ENCODE results near the gene SCN3B. TPM values are rescaled to one million over a fixed set of nuclear protein-coding genes. Genes with fewer than 3 reads are reported as not detected.

Gene SCN3B
- total and polyA plus RNA-seq, 4 donors: 0.05 to 0.17 (median 0.05) TPM; not detected in 1

DNA sequence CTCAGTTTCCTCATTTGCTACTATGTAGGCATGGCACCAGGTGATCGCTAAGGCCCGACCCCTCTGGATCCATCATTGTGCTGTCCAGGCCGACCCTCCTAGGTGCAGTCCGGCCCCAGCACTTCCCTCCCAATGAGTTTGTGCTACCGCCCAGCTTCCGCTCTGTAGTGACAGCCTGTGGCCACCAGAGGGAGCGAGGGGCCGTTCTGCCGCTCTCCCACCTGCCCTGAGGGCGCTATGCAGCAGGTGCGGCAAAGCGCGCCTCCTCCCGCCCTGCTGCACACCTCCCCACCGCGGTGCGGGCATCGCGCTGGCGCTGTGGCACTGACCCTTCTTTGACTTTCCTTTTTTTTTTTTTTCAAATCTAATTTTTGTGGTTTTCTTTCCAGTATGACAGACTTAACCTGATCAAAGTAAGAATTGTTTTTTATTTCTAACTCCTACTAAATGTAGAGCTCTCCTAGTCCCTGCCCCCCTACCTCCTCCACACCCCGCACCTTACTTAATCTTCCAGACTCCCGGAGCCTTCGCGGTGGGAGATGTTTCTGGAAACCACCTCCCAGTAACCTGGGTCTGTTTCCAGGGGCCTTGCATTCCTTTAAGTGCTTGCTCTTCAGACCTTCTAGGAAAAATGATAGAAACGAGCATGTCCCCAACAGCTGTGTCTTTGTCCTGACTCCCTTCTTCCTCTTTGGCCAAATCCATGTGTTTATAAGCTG is 73.7 kb downstream of the SCN3B start:
- Histone ChIP-seq H3K9ac (ENCODE audit: low read depth in 1 of 2, low read length in 2 of 2) (no peak overlapping the region), H3K27ac (ENCODE audit: low read depth in 1 of 2, low read length in 2 of 2) (no peak overlapping the region), H3K27me3 (ENCODE audit: control insufficient read depth in 4 of 4, insufficient read depth in 4 of 4, low read length in 3 of 4) (peaks cover 0 to 6% (median 0%) of the 10 kb centered on the region in 4 donors), H3K4me1 (ENCODE audit: control insufficient read depth in 4 of 4, insufficient read depth in 4 of 4, low read length in 3 of 4) (peaks cover 0 to 3% (median 0%) of the 10 kb centered on the region in 4 donors), H3K36me3 (ENCODE audit: control insufficient read depth in 4 of 4, insufficient read depth in 3 of 4, low read depth in 1 of 4, low read length in 3 of 4) (no peaks in the 10 kb centered on the region), H3K4me3 (ENCODE audit: low read depth in 1 of 3, low read length in 3 of 3) (no peak overlapping the region), H3K9me3 (ENCODE audit: control insufficient read depth in 4 of 4, low read length in 3 of 4) (no peaks in the 10 kb centered on the region)
- 10% methylated on average over 25 of the region's 25 CpGs for WGBS
- peak; percentile 73 to 89 for TF ChIP-seq RAD21 (IDR thresholded peaks at IDR 0.05)
- TF ChIP-seq FOXA2 (IDR thresholded peaks at IDR 0.05): no peak
- TF ChIP-seq, protein P1, sequence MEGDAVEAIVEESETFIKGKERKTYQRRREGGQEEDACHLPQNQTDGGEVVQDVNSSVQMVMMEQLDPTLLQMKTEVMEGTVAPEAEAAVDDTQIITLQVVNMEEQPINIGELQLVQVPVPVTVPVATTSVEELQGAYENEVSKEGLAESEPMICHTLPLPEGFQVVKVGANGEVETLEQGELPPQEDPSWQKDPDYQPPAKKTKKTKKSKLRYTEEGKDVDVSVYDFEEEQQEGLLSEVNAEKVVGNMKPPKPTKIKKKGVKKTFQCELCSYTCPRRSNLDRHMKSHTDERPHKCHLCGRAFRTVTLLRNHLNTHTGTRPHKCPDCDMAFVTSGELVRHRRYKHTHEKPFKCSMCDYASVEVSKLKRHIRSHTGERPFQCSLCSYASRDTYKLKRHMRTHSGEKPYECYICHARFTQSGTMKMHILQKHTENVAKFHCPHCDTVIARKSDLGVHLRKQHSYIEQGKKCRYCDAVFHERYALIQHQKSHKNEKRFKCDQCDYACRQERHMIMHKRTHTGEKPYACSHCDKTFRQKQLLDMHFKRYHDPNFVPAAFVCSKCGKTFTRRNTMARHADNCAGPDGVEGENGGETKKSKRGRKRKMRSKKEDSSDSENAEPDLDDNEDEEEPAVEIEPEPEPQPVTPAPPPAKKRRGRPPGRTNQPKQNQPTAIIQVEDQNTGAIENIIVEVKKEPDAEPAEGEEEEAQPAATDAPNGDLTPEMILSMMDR (IDR thresholded peaks at IDR 0.05; ENCODE audit: low read depth, low read length, missing input control): peak; percentile 91
- TF ChIP-seq, protein P2, sequence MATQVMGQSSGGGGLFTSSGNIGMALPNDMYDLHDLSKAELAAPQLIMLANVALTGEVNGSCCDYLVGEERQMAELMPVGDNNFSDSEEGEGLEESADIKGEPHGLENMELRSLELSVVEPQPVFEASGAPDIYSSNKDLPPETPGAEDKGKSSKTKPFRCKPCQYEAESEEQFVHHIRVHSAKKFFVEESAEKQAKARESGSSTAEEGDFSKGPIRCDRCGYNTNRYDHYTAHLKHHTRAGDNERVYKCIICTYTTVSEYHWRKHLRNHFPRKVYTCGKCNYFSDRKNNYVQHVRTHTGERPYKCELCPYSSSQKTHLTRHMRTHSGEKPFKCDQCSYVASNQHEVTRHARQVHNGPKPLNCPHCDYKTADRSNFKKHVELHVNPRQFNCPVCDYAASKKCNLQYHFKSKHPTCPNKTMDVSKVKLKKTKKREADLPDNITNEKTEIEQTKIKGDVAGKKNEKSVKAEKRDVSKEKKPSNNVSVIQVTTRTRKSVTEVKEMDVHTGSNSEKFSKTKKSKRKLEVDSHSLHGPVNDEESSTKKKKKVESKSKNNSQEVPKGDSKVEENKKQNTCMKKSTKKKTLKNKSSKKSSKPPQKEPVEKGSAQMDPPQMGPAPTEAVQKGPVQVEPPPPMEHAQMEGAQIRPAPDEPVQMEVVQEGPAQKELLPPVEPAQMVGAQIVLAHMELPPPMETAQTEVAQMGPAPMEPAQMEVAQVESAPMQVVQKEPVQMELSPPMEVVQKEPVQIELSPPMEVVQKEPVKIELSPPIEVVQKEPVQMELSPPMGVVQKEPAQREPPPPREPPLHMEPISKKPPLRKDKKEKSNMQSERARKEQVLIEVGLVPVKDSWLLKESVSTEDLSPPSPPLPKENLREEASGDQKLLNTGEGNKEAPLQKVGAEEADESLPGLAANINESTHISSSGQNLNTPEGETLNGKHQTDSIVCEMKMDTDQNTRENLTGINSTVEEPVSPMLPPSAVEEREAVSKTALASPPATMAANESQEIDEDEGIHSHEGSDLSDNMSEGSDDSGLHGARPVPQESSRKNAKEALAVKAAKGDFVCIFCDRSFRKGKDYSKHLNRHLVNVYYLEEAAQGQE (IDR thresholded peaks at IDR 0.05): no peak
- DNase-seq (ENCODE audit: low spot score): peak; percentile 61

DNA sequence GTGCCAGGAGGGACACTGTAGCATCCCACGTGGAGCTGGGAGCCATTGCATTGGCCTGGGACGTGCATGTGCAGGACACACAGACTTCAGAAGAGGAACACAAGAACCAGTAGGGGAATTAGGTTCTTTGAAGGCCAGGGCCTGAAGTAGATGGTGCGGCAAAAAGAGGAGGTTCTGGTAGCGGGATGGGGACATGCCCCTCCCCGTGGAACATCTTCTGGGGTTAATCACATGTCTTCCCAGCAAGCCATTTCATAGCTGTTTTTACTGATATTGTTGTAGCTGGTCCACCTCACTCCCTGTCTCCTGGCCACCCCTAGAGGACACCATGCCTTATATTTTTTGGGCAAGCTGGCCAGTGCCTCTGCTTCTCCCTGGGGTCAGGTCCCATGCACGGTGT is 74.3 kb downstream of the SCN3B start:
- Histone ChIP-seq H3K27me3 (ENCODE audit: control insufficient read depth in 4 of 4, insufficient read depth in 4 of 4, low read length in 3 of 4) (peaks cover 0 to 6% (median 0%) of the 10 kb centered on the region in 4 donors), H3K27ac (ENCODE audit: low read depth in 1 of 2, low read length in 2 of 2) (no peak overlapping the region), H3K4me3 (ENCODE audit: low read depth in 1 of 3, low read length in 3 of 3) (no peak overlapping the region), H3K9ac (ENCODE audit: low read depth in 1 of 2, low read length in 2 of 2) (no peak overlapping the region), H3K9me3 (ENCODE audit: control insufficient read depth in 4 of 4, low read length in 3 of 4) (no peaks in the 10 kb centered on the region), H3K36me3 (ENCODE audit: control insufficient read depth in 4 of 4, insufficient read depth in 3 of 4, low read depth in 1 of 4, low read length in 3 of 4) (no peaks in the 10 kb centered on the region), H3K4me1 (ENCODE audit: control insufficient read depth in 4 of 4, insufficient read depth in 4 of 4, low read length in 3 of 4) (peaks cover 0 to 3% (median 0%) of the 10 kb centered on the region in 4 donors)
- 89% methylated on average over 6 of the region's 6 CpGs for WGBS
- DNase-seq (ENCODE audit: low spot score): no peak
- TF ChIP-seq, protein P2 (IDR thresholded peaks at IDR 0.05): no peak
- TF ChIP-seq YY1 (IDR thresholded peaks at IDR 0.05): no peak
- TF ChIP-seq, protein P3, sequence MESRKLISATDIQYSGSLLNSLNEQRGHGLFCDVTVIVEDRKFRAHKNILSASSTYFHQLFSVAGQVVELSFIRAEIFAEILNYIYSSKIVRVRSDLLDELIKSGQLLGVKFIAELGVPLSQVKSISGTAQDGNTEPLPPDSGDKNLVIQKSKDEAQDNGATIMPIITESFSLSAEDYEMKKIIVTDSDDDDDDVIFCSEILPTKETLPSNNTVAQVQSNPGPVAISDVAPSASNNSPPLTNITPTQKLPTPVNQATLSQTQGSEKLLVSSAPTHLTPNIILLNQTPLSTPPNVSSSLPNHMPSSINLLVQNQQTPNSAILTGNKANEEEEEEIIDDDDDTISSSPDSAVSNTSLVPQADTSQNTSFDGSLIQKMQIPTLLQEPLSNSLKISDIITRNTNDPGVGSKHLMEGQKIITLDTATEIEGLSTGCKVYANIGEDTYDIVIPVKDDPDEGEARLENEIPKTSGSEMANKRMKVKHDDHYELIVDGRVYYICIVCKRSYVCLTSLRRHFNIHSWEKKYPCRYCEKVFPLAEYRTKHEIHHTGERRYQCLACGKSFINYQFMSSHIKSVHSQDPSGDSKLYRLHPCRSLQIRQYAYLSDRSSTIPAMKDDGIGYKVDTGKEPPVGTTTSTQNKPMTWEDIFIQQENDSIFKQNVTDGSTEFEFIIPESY (IDR thresholded peaks at IDR 0.05): no peak
- TF ChIP-seq, protein P4, sequence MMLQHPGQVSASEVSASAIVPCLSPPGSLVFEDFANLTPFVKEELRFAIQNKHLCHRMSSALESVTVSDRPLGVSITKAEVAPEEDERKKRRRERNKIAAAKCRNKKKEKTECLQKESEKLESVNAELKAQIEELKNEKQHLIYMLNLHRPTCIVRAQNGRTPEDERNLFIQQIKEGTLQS (IDR thresholded peaks at IDR 0.05): no peak
- no peak for TF ChIP-seq RXRA (IDR thresholded peaks at IDR 0.05)
- TF ChIP-seq RAD21 (IDR thresholded peaks at IDR 0.05): no peak
- TF ChIP-seq FOXA1 (IDR thresholded peaks at IDR 0.05): no peak
- TF ChIP-seq, protein P1 (IDR thresholded peaks at IDR 0.05; ENCODE audit: low read depth, low read length, missing input control): no peak
- TF ChIP-seq NR2F2 (IDR thresholded peaks at IDR 0.05): no peak
- TF ChIP-seq SP1 (IDR thresholded peaks at IDR 0.05): no peak
- no peak for TF ChIP-seq EGR1 (IDR thresholded peaks at IDR 0.05; ENCODE audit: low read depth in 2 of 2)
- TF ChIP-seq, protein P5, sequence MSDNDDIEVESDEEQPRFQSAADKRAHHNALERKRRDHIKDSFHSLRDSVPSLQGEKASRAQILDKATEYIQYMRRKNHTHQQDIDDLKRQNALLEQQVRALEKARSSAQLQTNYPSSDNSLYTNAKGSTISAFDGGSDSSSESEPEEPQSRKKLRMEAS (IDR thresholded peaks at IDR 0.05): no peak
- no peak for TF ChIP-seq HNF4G (IDR thresholded peaks at IDR 0.05)
- no peak for TF ChIP-seq TAF1 (conservative IDR thresholded peaks at IDR 0.05)
- TF ChIP-seq JUND (IDR thresholded peaks at IDR 0.05): no peak
- TF ChIP-seq FOXA2 (IDR thresholded peaks at IDR 0.05): no peak
- no peak for TF ChIP-seq GABPA (IDR thresholded peaks at IDR 0.05 in 1 of 2, conservative IDR thresholded peaks at IDR 0.05 in 1 of 2)

All from liver (tissue), 9 donors.